Neural cell (in vitro differentiated cells): ENCODE data around the gene EZR.

Experiments used
- CTCF ChIP-seq: fragments of 450-650 bp; IDR thresholded peaks from 2 replicates; pipeline ENCODE4 v1.5.1; 2014; ENCODE audit warnings: antibody characterized with exemption, mild to moderate bottlenecking, moderate library complexity; ENCODE audit not compliant: poor library complexity, severe bottlenecking
- EZH2 ChIP-seq: fragments of 200-600, 300-800 bp; shearing (Covaris generic), sonication (generic); IDR thresholded peaks from 2 replicates; pipeline ENCODE4 v1.6.1; 2014; ENCODE audit warnings: antibody characterized with exemption, low read length, borderline replicate concordance, mild to moderate bottlenecking; ENCODE audit not compliant: insufficient read depth, poor library complexity, severe bottlenecking
- MXI1 ChIP-seq: fragments of 450-650 bp; conservative IDR thresholded peaks from 2 replicates; pipeline ENCODE4 v1.6.1; 2014; ENCODE audit warnings: antibody characterized with exemption, mild to moderate bottlenecking; ENCODE audit not compliant: poor library complexity, severe bottlenecking

GRCh38 chr6:158867381-158868121, 48.4 kb upstream of the EZR start:
- TF ChIP-seq CTCF (no peak), EZH2 (no peak), MXI1 (no peak)
